ENCODE data around the gene TMEM117. TPM values are rescaled to one million over a fixed set of nuclear protein-coding genes. Genes with fewer than 3 reads are reported as not detected.
"Not testable (repeated sequence)": the region's sequence is repeated elsewhere in the genome, so short reads cannot be mapped to it uniquely, and the experiment has no call there.

Gene TMEM117
- total RNA-seq, 1 donor from 2014 or later, result 0.43 TPM

DNA sequence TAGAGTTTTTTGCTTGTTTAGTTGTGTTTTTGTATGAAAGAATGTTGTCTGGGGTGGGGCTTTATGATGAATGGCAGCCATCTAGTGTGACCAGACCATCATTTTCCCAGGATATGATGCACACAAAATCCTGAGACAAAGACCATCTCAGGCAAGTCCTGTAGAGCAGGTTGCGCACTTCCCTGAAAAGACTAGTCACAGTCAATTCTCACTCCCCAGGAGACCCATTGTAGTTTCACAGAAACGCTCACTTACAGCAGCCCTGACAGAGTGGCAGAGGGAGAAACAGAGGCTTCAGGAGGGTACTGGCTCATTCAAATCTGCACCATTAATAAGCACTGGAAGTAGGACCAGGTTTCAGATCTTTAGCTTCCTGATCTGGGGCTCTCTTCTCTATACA lies 183.2 kb downstream of the TMEM117 start:
- intact Hi-C loops (cut with DNase I), result loop anchor here (5.0 kb wide), 1 partner anchor 908 kb away; no protein-coding TSS in a partner anchor
- no peaks in the 10 kb centered on the region for H3K4me1 ChIP-seq
- no peaks in the 10 kb centered on the region for H3K36me3 ChIP-seq
- no peak overlapping the region for H3K4me3 ChIP-seq
- no peak overlapping the region for H3K27ac ChIP-seq
- DNase-seq (ENCODE audit: low spot score in 2 of 2), result no peak
- H3K27me3 ChIP-seq, result no peaks in the 10 kb centered on the region
- no peaks in the 10 kb centered on the region for H3K9me3 ChIP-seq
- TF ChIP-seq, protein P1, sequence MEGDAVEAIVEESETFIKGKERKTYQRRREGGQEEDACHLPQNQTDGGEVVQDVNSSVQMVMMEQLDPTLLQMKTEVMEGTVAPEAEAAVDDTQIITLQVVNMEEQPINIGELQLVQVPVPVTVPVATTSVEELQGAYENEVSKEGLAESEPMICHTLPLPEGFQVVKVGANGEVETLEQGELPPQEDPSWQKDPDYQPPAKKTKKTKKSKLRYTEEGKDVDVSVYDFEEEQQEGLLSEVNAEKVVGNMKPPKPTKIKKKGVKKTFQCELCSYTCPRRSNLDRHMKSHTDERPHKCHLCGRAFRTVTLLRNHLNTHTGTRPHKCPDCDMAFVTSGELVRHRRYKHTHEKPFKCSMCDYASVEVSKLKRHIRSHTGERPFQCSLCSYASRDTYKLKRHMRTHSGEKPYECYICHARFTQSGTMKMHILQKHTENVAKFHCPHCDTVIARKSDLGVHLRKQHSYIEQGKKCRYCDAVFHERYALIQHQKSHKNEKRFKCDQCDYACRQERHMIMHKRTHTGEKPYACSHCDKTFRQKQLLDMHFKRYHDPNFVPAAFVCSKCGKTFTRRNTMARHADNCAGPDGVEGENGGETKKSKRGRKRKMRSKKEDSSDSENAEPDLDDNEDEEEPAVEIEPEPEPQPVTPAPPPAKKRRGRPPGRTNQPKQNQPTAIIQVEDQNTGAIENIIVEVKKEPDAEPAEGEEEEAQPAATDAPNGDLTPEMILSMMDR (IDR thresholded peaks at IDR 0.05), result no peak

- intact Hi-C loops (cut with DNase I), result no loop called here
- Histone ChIP-seq H3K9me3 (no peaks in the 10 kb centered on the region), H3K27me3 (no peaks in the 10 kb centered on the region), H3K27ac (no peak overlapping the region), H3K36me3 (no peaks in the 10 kb centered on the region), H3K4me3 (no peak overlapping the region), H3K4me1 (no peaks in the 10 kb centered on the region)
- no peak for DNase-seq (ENCODE audit: low spot score in 2 of 2)
- TF ChIP-seq, protein P1 (IDR thresholded peaks at IDR 0.05), result no peak
These were observed 184.7 kb downstream of the TMEM117 start for GRCh38 chr12:44020555-44020954.

DNA sequence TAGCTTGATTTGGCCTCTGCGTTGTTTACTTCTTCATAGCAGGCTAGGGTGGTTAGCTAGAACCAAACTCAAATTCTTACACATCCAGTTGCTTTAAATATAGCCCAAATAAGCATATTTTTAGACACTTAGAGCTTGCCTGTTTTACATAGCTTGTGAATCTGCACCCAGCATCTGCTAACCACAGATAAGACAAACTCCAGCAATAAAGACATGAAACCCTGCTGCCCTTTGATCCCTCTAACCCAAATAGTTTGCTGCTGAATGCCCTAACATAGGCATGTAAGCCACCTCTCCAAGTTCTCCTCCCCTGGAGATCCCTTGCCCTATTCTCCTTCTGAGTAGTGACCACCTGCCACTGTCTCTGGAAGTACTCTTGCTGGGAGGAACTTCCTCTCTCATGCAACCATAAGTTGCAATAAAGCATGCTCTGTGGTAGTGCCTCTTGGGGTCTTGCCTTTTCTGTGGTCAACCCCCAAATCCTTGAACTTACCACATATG lies 185.6 kb downstream of the TMEM117 start:
- Histone ChIP-seq H3K27ac (no peak overlapping the region), H3K27me3 (no peaks in the 10 kb centered on the region), H3K9me3 (no peaks in the 10 kb centered on the region), H3K36me3 (no peaks in the 10 kb centered on the region), H3K4me3 (no peak overlapping the region), H3K4me1 (no peaks in the 10 kb centered on the region)
- TF ChIP-seq, protein P1 (IDR thresholded peaks at IDR 0.05), result no peak
- DNase-seq (ENCODE audit: low spot score in 2 of 2), result no peak
- intact Hi-C loops (cut with DNase I), result no loop called here

- intact Hi-C loops (cut with DNase I), result no loop called here
- H3K4me1 ChIP-seq, result no peaks in the 10 kb centered on the region
- DNase-seq (ENCODE audit: low spot score in 2 of 2), result no peak
- no peaks in the 10 kb centered on the region for H3K36me3 ChIP-seq
- no peaks in the 10 kb centered on the region for H3K27me3 ChIP-seq
- H3K4me3 ChIP-seq, result no peak overlapping the region
- TF ChIP-seq, protein P1 (IDR thresholded peaks at IDR 0.05), result no peak
- H3K9me3 ChIP-seq, result no peaks in the 10 kb centered on the region
- H3K27ac ChIP-seq, result no peak overlapping the region
These were observed 189.6 kb downstream of the TMEM117 start for GRCh38 chr12:44025499-44025898.

DNA sequence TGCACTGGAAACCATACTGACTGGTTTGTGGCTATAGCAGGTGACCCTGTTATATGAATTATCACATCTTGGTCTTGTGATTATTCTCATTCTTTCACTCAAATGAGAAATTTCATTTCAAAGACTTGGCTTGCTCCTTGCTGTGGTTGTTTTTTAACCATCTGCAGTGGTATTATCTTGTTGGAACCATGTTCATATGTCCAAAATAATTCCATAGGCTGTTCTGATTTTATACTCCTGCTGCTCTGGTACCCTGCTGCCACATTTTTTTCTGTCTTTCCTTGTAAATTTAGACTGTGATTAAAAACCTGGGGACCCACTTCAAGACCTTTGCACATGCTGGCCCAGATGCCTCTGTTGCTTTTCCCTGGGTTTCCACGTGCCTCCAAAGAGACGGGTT lies 190.2 kb downstream of the TMEM117 start:
- Histone ChIP-seq H3K36me3 (no peaks in the 10 kb centered on the region), H3K9me3 (no peaks in the 10 kb centered on the region), H3K4me1 (no peaks in the 10 kb centered on the region), H3K27ac (no peak overlapping the region), H3K4me3 (no peak overlapping the region), H3K27me3 (no peaks in the 10 kb centered on the region)
- TF ChIP-seq, protein P1 (IDR thresholded peaks at IDR 0.05), result no peak
- no peak for DNase-seq (ENCODE audit: low spot score in 2 of 2)
- intact Hi-C loops (cut with DNase I), result no loop called here

DNA sequence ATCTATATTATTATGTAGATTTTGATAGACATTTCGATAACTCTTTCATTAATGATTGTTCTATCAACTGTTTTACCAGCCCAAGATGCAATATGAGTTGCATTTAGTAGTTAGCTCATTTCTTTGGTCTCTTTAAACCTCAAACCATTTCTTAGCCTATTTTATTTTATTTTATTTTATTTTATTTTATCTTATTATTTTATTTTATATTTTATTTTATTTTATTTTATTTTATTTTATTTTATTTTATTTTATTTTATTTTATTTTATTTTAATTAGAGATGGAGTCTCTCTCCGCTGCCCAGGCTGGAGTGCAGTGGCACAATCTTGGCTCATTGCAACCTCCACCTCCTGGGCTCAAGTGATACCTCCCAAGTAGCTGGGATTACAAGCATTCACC lies 191.0 kb downstream of the TMEM117 start:
- H3K4me1 ChIP-seq; H3K4me3 ChIP-seq; H3K36me3 ChIP-seq; intact Hi-C loops (cut with DNase I); H3K27me3 ChIP-seq; DNase-seq (ENCODE audit: low spot score in 2 of 2); H3K27ac ChIP-seq; H3K9me3 ChIP-seq: not testable (repeated sequence)

Measured in ascending aorta (tissue), 2 donors.